ENCODE data around the gene TOMM40L. TPM values are rescaled to one million over a fixed set of nuclear protein-coding genes. Genes with fewer than 3 reads are reported as not detected.
"Not testable (repeated sequence)": the region's sequence is repeated elsewhere in the genome, so short reads cannot be mapped to it uniquely, and the experiment has no call there.

The TOMM40L gene
- total and polyA plus RNA-seq, 8 donors: 9.2 to 15.6 (median 11.1) TPM

- H3K4me3 ChIP-seq: no peak overlapping the region
- no peak overlapping the region for H3K27ac ChIP-seq
- no peak for TF ChIP-seq CTCF (IDR thresholded peaks at IDR 0.05)
- no peaks in the 10 kb centered on the region for H3K9me3 ChIP-seq
- DNase-seq (no peak), ATAC-seq (no peak)
- no peaks in the 10 kb centered on the region for H3K4me1 ChIP-seq
- intact Hi-C loops (cut with DNase I): no loop called here
- H3K27me3 ChIP-seq: no peaks in the 10 kb centered on the region
- no peaks in the 10 kb centered on the region for H3K36me3 ChIP-seq
Measured at GRCh38 chr1:161241682-161242081, 15.8 kb downstream of the TOMM40L start.

- no peak for TF ChIP-seq CTCF (IDR thresholded peaks at IDR 0.05)
- intact Hi-C loops (cut with DNase I): no loop called here
- Histone ChIP-seq H3K27me3 (no peaks in the 10 kb centered on the region), H3K36me3 (no peaks in the 10 kb centered on the region), H3K4me3 (no peak overlapping the region), H3K4me1 (no peaks in the 10 kb centered on the region), H3K9me3 (no peaks in the 10 kb centered on the region), H3K27ac (no peak overlapping the region)
- ATAC-seq (no peak), DNase-seq (no peak)
Measured at GRCh38 chr1:161242313-161242712, 16.5 kb downstream of the TOMM40L start.

- Histone ChIP-seq H3K9me3 (no peaks in the 10 kb centered on the region), H3K27me3 (no peaks in the 10 kb centered on the region), H3K27ac (no peak overlapping the region), H3K4me3 (no peak overlapping the region), H3K4me1 (no peaks in the 10 kb centered on the region), H3K36me3 (no peaks in the 10 kb centered on the region)
- ATAC-seq (no peak), DNase-seq (no peak)
- TF ChIP-seq CTCF (IDR thresholded peaks at IDR 0.05): no peak
- intact Hi-C loops (cut with DNase I): no loop called here
Measured at GRCh38 chr1:161244888-161245287, 19.0 kb downstream of the TOMM40L start.

GRCh38 chr1:161250100-161250499 is 24.2 kb downstream of the TOMM40L start:
- H3K36me3 ChIP-seq; DNase-seq; ATAC-seq; H3K4me3 ChIP-seq; H3K4me1 ChIP-seq; H3K27ac ChIP-seq; intact Hi-C loops (cut with DNase I); H3K27me3 ChIP-seq; H3K9me3 ChIP-seq: not testable (repeated sequence)

- no peak for TF ChIP-seq CTCF (IDR thresholded peaks at IDR 0.05)
- Histone ChIP-seq H3K4me1 (no peaks in the 10 kb centered on the region), H3K9me3 (peaks cover 0 to 5% of the 10 kb centered on the region in 2 donors), H3K36me3 (no peaks in the 10 kb centered on the region), H3K4me3 (no peak overlapping the region), H3K27me3 (no peaks in the 10 kb centered on the region), H3K27ac (no peak overlapping the region)
- intact Hi-C loops (cut with DNase I): no loop called here
- ATAC-seq: no peak
- DNase-seq: no peak
Measured at GRCh38 chr1:161250829-161251228, 25.0 kb downstream of the TOMM40L start.

GRCh38 chr1:161251579-161251978 is 25.7 kb downstream of the TOMM40L start:
- DNase-seq (no peak), ATAC-seq (no peak)
- Histone ChIP-seq H3K36me3 (no peaks in the 10 kb centered on the region), H3K4me1 (no peaks in the 10 kb centered on the region), H3K27ac (no peak overlapping the region), H3K4me3 (no peak overlapping the region), H3K9me3 (peaks cover 0 to 12% of the 10 kb centered on the region in 2 donors), H3K27me3 (no peaks in the 10 kb centered on the region)
- no peak for TF ChIP-seq CTCF (IDR thresholded peaks at IDR 0.05)
- intact Hi-C loops (cut with DNase I): no loop called here

- H3K9me3 ChIP-seq: peaks cover 0 to 19% of the 10 kb centered on the region in 2 donors
Measured at GRCh38 chr1:161255302-161255701, 29.4 kb downstream of the TOMM40L start.

GRCh38 chr1:161255955-161256520 is 30.2 kb downstream of the TOMM40L start:
- ATAC-seq; H3K27ac ChIP-seq; H3K4me1 ChIP-seq; H3K4me3 ChIP-seq; H3K36me3 ChIP-seq; DNase-seq; intact Hi-C loops (cut with DNase I): not testable (repeated sequence)
- Histone ChIP-seq H3K9me3 (peaks cover 0 to 18% of the 10 kb centered on the region in 2 donors), H3K27me3 (peaks cover 18 to 41% of the 10 kb centered on the region in 2 donors)

More at GRCh38 chr1:161255302-161255701, 29.4 kb downstream of the TOMM40L start:
- H3K4me3 ChIP-seq; H3K36me3 ChIP-seq; DNase-seq; intact Hi-C loops (cut with DNase I); H3K27ac ChIP-seq; H3K4me1 ChIP-seq: not testable (repeated sequence)
- peaks cover 18 to 34% of the 10 kb centered on the region in 2 donors for H3K27me3 ChIP-seq
- ATAC-seq: peak; percentile 38
